B cell (primary cell): Measurements from ENCODE around the gene FN3K. TPM values are rescaled to one million over a fixed set of nuclear protein-coding genes. Genes with fewer than 3 reads are reported as not detected.

Experiments
- ATAC-seq: fragments of 200-7000 bp; cut with Tn5 transposase; one replicate; pipeline ENCODE4 v1.10.0; 2021; ENCODE audit warnings: low read depth, mild to moderate bottlenecking, moderate number of reproducible peaks, moderate library complexity
- CTCF ChIA-PET: fragments of 350-600 bp; sonication (Branson Sonifier 250); formaldehyde crosslinking; loops from one replicate; lab custom pipeline; 2021; ENCODE audit warnings: antibody characterized with exemption, inconsistent platforms; lab: Charles Lee
- POLR2A ChIA-PET: fragments of 350-600 bp; sonication (Branson Sonifier 250); formaldehyde crosslinking; loops from one replicate; lab custom pipeline; 2021; ENCODE audit warnings: antibody characterized with exemption; lab: Charles Lee
- DNase-seq: peaks from one replicate; pipeline ENCODE4 v3.0.0; 2013
- H2AFZ ChIP-seq: 2 replicates; pipeline ENCODE4 v1.6.1; 2012; ENCODE audit warnings: mild to moderate bottlenecking, low read depth, low read length; ENCODE audit not compliant: insufficient read depth, poor library complexity, severe bottlenecking
- H3K27ac ChIP-seq, 2 donors: 1 replicate in 1 of 2; 2 replicates in 1 of 2; pipeline ENCODE4 v1.5.1; 2012 to 2013; ENCODE audit warnings: low read length in 2 of 2, mild to moderate bottlenecking in 2 of 2, moderate library complexity in 1 of 2
- H3K27me3 ChIP-seq, 4 experiments: fragments of 200-600 bp in 1 of 4; sonication (generic) in 1 of 4; replicated peaks in 1 of 4; 1 replicate in 2 of 4; 2 replicates in 2 of 4; pipeline versions ENCODE4 v1.6.1 to v1.7.0; 2013 to 2016; ENCODE audit warnings: low read length in 3 of 4, mild to moderate bottlenecking in 2 of 4, mixed read lengths in 1 of 4, moderate library complexity in 1 of 4; ENCODE audit not compliant: insufficient read depth in 4 of 4, control insufficient read depth in 3 of 4; ENCODE audit errors: control extremely low read depth in 1 of 4
- H3K36me3 ChIP-seq, 2 experiments: replicated peaks in 1 of 2; 1 replicate in 1 of 2; 2 replicates in 1 of 2; pipeline versions ENCODE4 v1.6.1 to v1.7.1; 2013; ENCODE audit warnings: low read length in 1 of 2; ENCODE audit not compliant: insufficient read depth in 2 of 2, control insufficient read depth in 1 of 2; ENCODE audit errors: control extremely low read depth in 1 of 2, extremely low read depth in 1 of 2
- H3K4me1 ChIP-seq, 2 donors: fragments of 200-600 bp in 1 of 2; sonication (generic) in 1 of 2; 1 replicate in 1 of 2; 2 replicates in 1 of 2; pipeline versions ENCODE4 v1.5.1 to v1.6.1; 2013 to 2017; ENCODE audit warnings: low read length in 2 of 2; ENCODE audit not compliant: control insufficient read depth in 2 of 2, insufficient read depth in 2 of 2
- H3K4me2 ChIP-seq: replicated peaks from 2 replicates; pipeline ENCODE3; 2012; ENCODE audit warnings: mild to moderate bottlenecking, low read depth, low read length; ENCODE audit not compliant: poor library complexity, severe bottlenecking
- H3K4me3 ChIP-seq, 5 experiments: fragments of 200-600 bp in 1 of 5; sonication (generic) in 1 of 5; 1 replicate in 3 of 5; 2 replicates in 2 of 5; pipeline versions ENCODE4 v1.5.1 to v1.7.0; 2011 to 2016; ENCODE audit warnings: low read length in 4 of 5, mild to moderate bottlenecking in 4 of 5, low read depth in 2 of 5, control low read depth in 1 of 5, moderate library complexity in 1 of 5; ENCODE audit not compliant: insufficient read depth in 1 of 5; ENCODE audit errors: control extremely low read depth in 1 of 5, extremely low read depth in 1 of 5
- H3K79me2 ChIP-seq: fragments of 200-600 bp; sonication (generic); one replicate; pipeline ENCODE4 v1.6.0; 2016; ENCODE audit warnings: low read length; ENCODE audit not compliant: control insufficient read depth, insufficient read depth
- H3K9ac ChIP-seq: fragments of 200-600 bp; sonication (generic); 2 replicates; pipeline ENCODE4 v1.6.1; 2017; ENCODE audit warnings: mild to moderate bottlenecking, low read length, moderate library complexity
- H3K9me3 ChIP-seq, 3 donors: one replicate each; pipeline versions ENCODE4 v1.6.1 to v1.7.1; 2013; ENCODE audit warnings: low read length in 2 of 3; ENCODE audit not compliant: control insufficient read depth in 2 of 3, insufficient read depth in 1 of 3; ENCODE audit errors: control extremely low read depth in 1 of 3
- H4K20me1 ChIP-seq: 2 replicates; pipeline ENCODE4 v1.6.0; 2012; ENCODE audit warnings: mild to moderate bottlenecking, low read length; ENCODE audit not compliant: insufficient read depth, control insufficient read depth, poor library complexity, severe bottlenecking
- H3K27ac Mint-ChIP-seq: one replicate; pipeline ENCODE4 v1.8.0; 2021; ENCODE audit warnings: mixed read lengths
- H3K27me3 Mint-ChIP-seq: one replicate; pipeline ENCODE4 v1.8.0; 2021; ENCODE audit warnings: mixed read lengths
- H3K4me1 Mint-ChIP-seq: one replicate; pipeline ENCODE4 v1.8.0; 2021; ENCODE audit warnings: mixed read lengths
- H3K4me3 Mint-ChIP-seq: one replicate; pipeline ENCODE4 v1.8.0; 2021; ENCODE audit warnings: mixed read lengths
- H3K9me3 Mint-ChIP-seq: one replicate; pipeline ENCODE4 v1.8.0; 2022; ENCODE audit warnings: mixed read lengths; ENCODE audit not compliant: insufficient read depth
- EZH2 ChIP-seq: IDR thresholded peaks from 2 replicates; pipeline ENCODE4 v1.6.1; 2012; ENCODE audit warnings: borderline replicate concordance, low read depth, mild to moderate bottlenecking, moderate library complexity, low read length; ENCODE audit not compliant: insufficient read depth, poor library complexity, severe bottlenecking
- WGBS: methylation state at CpG from one replicate; pipeline ENCODE4 v1.1.5; 2013; ENCODE audit warnings: missing lambda C conversion rate; ENCODE audit not compliant: insufficient coverage; 5-methylcytosine and 5-hydroxymethylcytosine counted together
- intact Hi-C: fragments of 100-400 bp; cut with micrococcal nuclease; formaldehyde crosslinking; loops from one replicate; pipeline ENCODE4 v1.10.0; 2022
- polyA plus RNA-seq: library from polyadenylated mRNA; depleted of rRNA; stranded (reverse); fragments of >200 nt; gene quantifications from 2 replicates; pipeline ENCODE4 v1.2.3, GENCODE V29; 2012
- total RNA-seq, 2 donors: library from RNA; stranded (reverse); fragments of 120-200 nt in 1 of 2; gene quantifications; 1 replicate in 1 of 2; 2 replicates in 1 of 2; pipeline versions ENCODE4 v1.2.3 to v1.2.4, GENCODE V29; 2013 to 2022
- TF ChIP-seq, protein P1 (sequence below): fragments of 200-600 bp; IDR thresholded peaks from one replicate; pipeline ENCODE4 v1.8.0; 2022; ENCODE audit warnings: antibody characterized with exemption, mild to moderate bottlenecking

The FN3K gene
- total and polyA plus RNA-seq, 2 donors (not counting 1 experiment from before 2014, with no cell fraction given) = 1.1 to 2.6 TPM

- no peaks in the 10 kb centered on the region for H3K9me3 Mint-ChIP-seq
- Histone ChIP-seq H3K27me3 (no peaks in the 10 kb centered on the region), H3K4me2 (no peak overlapping the region), H4K20me1 (peaks cover 19% of the 10 kb centered on the region), H3K79me2 (peaks cover 8% of the 10 kb centered on the region), H3K27ac (no peak overlapping the region), H3K4me1 (no peaks in the 10 kb centered on the region), H3K4me3 (no peak overlapping the region), H3K9me3 (no peaks in the 10 kb centered on the region), H3K36me3 (peaks cover 0 to 6% of the 10 kb centered on the region in 2 experiments), H3K9ac (no peak overlapping the region), H2AFZ (no peak overlapping the region)
- peaks cover 3% of the 10 kb centered on the region for H3K4me1 Mint-ChIP-seq
- ATAC-seq = no peak
- no peak for TF ChIP-seq EZH2
- TF ChIP-seq, protein P1, sequence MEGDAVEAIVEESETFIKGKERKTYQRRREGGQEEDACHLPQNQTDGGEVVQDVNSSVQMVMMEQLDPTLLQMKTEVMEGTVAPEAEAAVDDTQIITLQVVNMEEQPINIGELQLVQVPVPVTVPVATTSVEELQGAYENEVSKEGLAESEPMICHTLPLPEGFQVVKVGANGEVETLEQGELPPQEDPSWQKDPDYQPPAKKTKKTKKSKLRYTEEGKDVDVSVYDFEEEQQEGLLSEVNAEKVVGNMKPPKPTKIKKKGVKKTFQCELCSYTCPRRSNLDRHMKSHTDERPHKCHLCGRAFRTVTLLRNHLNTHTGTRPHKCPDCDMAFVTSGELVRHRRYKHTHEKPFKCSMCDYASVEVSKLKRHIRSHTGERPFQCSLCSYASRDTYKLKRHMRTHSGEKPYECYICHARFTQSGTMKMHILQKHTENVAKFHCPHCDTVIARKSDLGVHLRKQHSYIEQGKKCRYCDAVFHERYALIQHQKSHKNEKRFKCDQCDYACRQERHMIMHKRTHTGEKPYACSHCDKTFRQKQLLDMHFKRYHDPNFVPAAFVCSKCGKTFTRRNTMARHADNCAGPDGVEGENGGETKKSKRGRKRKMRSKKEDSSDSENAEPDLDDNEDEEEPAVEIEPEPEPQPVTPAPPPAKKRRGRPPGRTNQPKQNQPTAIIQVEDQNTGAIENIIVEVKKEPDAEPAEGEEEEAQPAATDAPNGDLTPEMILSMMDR = no peak
- ChIA-PET CTCF (interaction anchor here (1.2 kb wide), 1 partner anchor 9 kb away, joined by 3 read pairs; no protein-coding TSS in a partner anchor), POLR2A (no interaction called here)
- intact Hi-C loops = no loop called here
- WGBS = 96% methylated on average over 18 of the region's 18 CpGs
- DNase-seq = no peak
- H3K4me3 Mint-ChIP-seq = no peak overlapping the region
- H3K27ac Mint-ChIP-seq = no peak overlapping the region
- H3K27me3 Mint-ChIP-seq = no peaks in the 10 kb centered on the region
These were observed 54.4 kb downstream of the FN3K start for GRCh38 chr17:82789806-82790205.

- ATAC-seq = no peak
- no peak for DNase-seq
- Mint-ChIP-seq H3K9me3 (no peaks in the 10 kb centered on the region), H3K27me3 (no peaks in the 10 kb centered on the region), H3K4me3 (no peak overlapping the region), H3K27ac (no peak overlapping the region), H3K4me1 (peaks cover 3% of the 10 kb centered on the region)
- Histone ChIP-seq H3K9ac (no peak overlapping the region), H3K4me1 (no peaks in the 10 kb centered on the region), H4K20me1 (peaks cover 18% of the 10 kb centered on the region), H2AFZ (no peak overlapping the region), H3K79me2 (peaks cover 8% of the 10 kb centered on the region), H3K4me3 (no peak overlapping the region), H3K9me3 (no peaks in the 10 kb centered on the region), H3K4me2 (no peak overlapping the region), H3K27me3 (no peaks in the 10 kb centered on the region), H3K36me3 (peaks cover 0 to 6% of the 10 kb centered on the region in 2 experiments), H3K27ac (no peak overlapping the region)
- 98% methylated on average over 13 of the region's 13 CpGs for WGBS
- ChIA-PET POLR2A (no interaction called here), CTCF (interaction anchor here (1.2 to 1.8 kb wide), 2 partner anchors 8 to 9 kb away, joined by 3 to 5 read pairs; no protein-coding TSS in a partner anchor)
- intact Hi-C loops = no loop called here
- TF ChIP-seq, protein P1 = no peak
- no peak for TF ChIP-seq EZH2
These were observed 55.0 kb downstream of the FN3K start for GRCh38 chr17:82790391-82790790.
